Adipose tissue (tissue), 3 donors: ENCODE data around the gene SHISAL1. TPM values are rescaled to one million over a fixed set of nuclear protein-coding genes. Genes with fewer than 3 reads are reported as not detected.

Experiments used
- H3K27ac ChIP-seq: one replicate; pipeline ENCODE4 v1.5.1; 2013; ENCODE audit warnings: low read depth, low read length
- WGBS, 3 donors: extraction: QIAGEN DNeasy Blood & Tissue Kit; methylation state at CpG; one replicate each; pipeline ENCODE4 v1.1.7; 2013; 5-methylcytosine and 5-hydroxymethylcytosine counted together
- polyA plus RNA-seq, 3 donors: library from polyadenylated mRNA; stranded (reverse); fragments of 200-250 nt; gene quantifications; one replicate each; pipeline ENCODE4 v1.2.3, GENCODE V29; 2013
- donor health status: healthy with polysubstance abuse.
- donor health status: Bipolar disorder and iron deficiency.
- donor health status: healthy.

SHISAL1 gene
- polyA plus RNA-seq, 3 donors: 0.13 to 1.2 (median 0.30) TPM

DNA sequence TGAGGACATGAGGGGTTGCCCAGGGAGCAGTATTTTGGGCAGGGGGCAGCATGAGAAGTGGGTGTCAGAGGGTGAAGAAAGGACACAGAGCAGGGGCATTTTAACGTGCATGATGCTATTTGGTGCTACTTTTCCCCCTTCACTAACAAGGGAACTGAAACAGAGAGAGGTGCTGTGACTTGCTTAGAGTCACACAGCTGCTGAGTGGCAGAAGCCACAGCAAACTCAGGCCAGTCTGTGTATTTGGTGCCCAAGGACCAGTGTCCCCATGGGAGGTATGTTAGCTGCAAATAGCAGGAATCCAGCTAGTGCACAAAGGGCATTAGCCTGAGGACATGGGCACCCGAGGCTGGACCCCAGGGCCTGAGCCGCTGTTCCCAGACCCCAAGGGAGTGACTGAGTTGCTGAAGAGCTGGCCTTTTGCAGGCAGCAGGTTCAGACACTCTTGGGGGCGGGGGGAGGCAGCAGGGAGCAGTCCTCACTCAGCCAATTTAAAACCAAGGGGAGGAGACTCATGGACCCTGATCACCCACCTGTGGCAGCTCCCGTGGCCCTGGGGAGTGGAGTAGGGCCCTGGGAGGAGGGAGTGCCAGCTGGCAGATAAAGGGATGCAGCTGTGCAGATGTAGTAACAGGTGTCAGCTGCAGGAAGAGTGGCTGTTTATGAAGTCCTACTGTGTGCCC lies 117.4 kb downstream of the SHISAL1 start:
- WGBS, 3 donors: 39 to 69% (median 63%) methylated on average over 5 of the region's 5 CpGs
- H3K27ac ChIP-seq: no peak overlapping the region

DNA sequence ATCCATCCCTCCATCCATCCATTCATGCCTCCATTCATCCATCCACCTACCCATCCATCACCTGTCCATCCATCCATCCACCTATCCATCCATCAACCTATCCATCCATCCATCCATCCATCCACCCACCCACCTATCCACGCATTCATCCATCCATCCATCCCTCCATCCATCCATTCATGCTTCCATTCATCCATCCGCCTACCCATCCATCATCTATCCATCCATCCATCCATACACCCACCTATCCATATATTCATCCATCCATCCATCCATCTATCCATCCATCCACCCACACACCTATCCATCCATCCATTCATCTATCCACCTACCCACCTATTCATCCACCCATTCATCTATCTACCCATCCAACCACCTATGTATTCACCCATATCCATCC lies 118.2 kb downstream of the SHISAL1 start:
- no peak overlapping the region for H3K27ac ChIP-seq
- 92 to 97% (median 93%) methylated on average over 2 of the region's 2 CpGs for WGBS, 3 donors

Other genes with a start within 250 kb of the SHISAL1 start
- 10 to 100 TPM in 1 of 3 donors, 1 to 10 TPM in 2; 2.7 to 13.5 (median 7.3) TPM for gene PARVG, start 132.0 kb downstream of the SHISAL1 start, polyA plus RNA-seq
- gene RTL6, start 185.3 kb upstream of the SHISAL1 start, polyA plus RNA-seq: 10 to 100 TPM in 2 of 3 donors, 1 to 10 TPM in 1; 7.3 to 17.5 (median 12.9) TPM